Muscle of leg (tissue), 11 donors: ENCODE measurements around the gene SIPA1L3. TPM values are rescaled to one million over a fixed set of nuclear protein-coding genes. Genes with fewer than 3 reads are reported as not detected.
A peak's percentile ranks its signal among the peaks of the same experiment; 100 is the strongest.

Experiments
- DNase-seq: peaks from one replicate; pipeline ENCODE4 v3.0.0; 2013
- H3K27ac ChIP-seq: one replicate; pipeline ENCODE4 v1.5.1; 2013; ENCODE audit warnings: mild to moderate bottlenecking, low read length, control low read depth
- H3K27me3 ChIP-seq: one replicate; pipeline ENCODE4 v1.6.1; 2013; ENCODE audit warnings: low read length; ENCODE audit not compliant: control insufficient read depth, insufficient read depth
- H3K36me3 ChIP-seq: one replicate; pipeline ENCODE4 v1.6.1; 2013; ENCODE audit warnings: low read length; ENCODE audit not compliant: control insufficient read depth, insufficient read depth
- H3K4me1 ChIP-seq: one replicate; pipeline ENCODE4 v1.6.1; 2013; ENCODE audit warnings: low read length; ENCODE audit not compliant: control insufficient read depth, insufficient read depth
- H3K4me3 ChIP-seq: one replicate; pipeline ENCODE4 v1.5.1; 2013; ENCODE audit warnings: low read length, control low read depth
- H3K9me3 ChIP-seq: replicated peaks from 2 replicates; pipeline ENCODE4 v1.6.1; 2013; ENCODE audit warnings: low read depth, low read length; ENCODE audit not compliant: control insufficient read depth
- WGBS: methylation state at CpG from one replicate; pipeline ENCODE4 v1.1.5; 2013; ENCODE audit warnings: missing lambda C conversion rate; ENCODE audit not compliant: insufficient coverage; 5-methylcytosine and 5-hydroxymethylcytosine counted together
- polyA plus RNA-seq, 8 donors: library from polyadenylated mRNA; unstranded; fragments of 120-200 nt; gene quantifications; one replicate each; pipeline versions ENCODE4 v1.2.1 to v1.2.3, GENCODE V29; 2013; ENCODE audit warnings: inconsistent platforms in 1 of 8, low replicate concordance in 1 of 8; ENCODE audit not compliant: insufficient read length in 8 of 8, insufficient read depth in 1 of 8
- total RNA-seq: library from RNA; stranded (reverse); fragments of 120-200 nt; gene quantifications from one replicate; pipeline ENCODE4 v1.2.4, GENCODE V29; 2013

Gene SIPA1L3
- total and polyA plus RNA-seq, 9 donors = 6.8 to 13.8 (median 9.1) TPM

- no peaks in the 10 kb centered on the region for H3K4me1 ChIP-seq
- peak; percentile 71 for DNase-seq
- H3K36me3 ChIP-seq = peaks cover 13% of the 10 kb centered on the region
- H3K9me3 ChIP-seq = no peaks in the 10 kb centered on the region
- 33% methylated on average over 14 of the region's 17 CpGs for WGBS
- H3K27ac ChIP-seq = no peak overlapping the region
- no peak overlapping the region for H3K4me3 ChIP-seq
- no peaks in the 10 kb centered on the region for H3K27me3 ChIP-seq
Measured at GRCh38 chr19:38142176-38143035, 235.4 kb downstream of the SIPA1L3 start.

GRCh38 chr19:38143847-38144246 is 236.8 kb downstream of the SIPA1L3 start:
- Histone ChIP-seq H3K27ac (no peak overlapping the region), H3K4me1 (no peaks in the 10 kb centered on the region), H3K4me3 (no peak overlapping the region), H3K36me3 (peaks cover 9% of the 10 kb centered on the region), H3K27me3 (no peaks in the 10 kb centered on the region), H3K9me3 (no peaks in the 10 kb centered on the region)
- WGBS = 70% methylated on average over 3 of the region's 5 CpGs
- no peak for DNase-seq

- whole genome bisulfite sequencing = 90% methylated on average over 6 of the region's 6 CpGs
- Histone ChIP-seq H3K4me3 (no peak overlapping the region), H3K27me3 (no peaks in the 10 kb centered on the region), H3K36me3 (peaks cover 9% of the 10 kb centered on the region), H3K9me3 (no peaks in the 10 kb centered on the region), H3K4me1 (no peaks in the 10 kb centered on the region), H3K27ac (no peak overlapping the region)
- no peak for DNase-seq
Measured at GRCh38 chr19:38144667-38145066, 237.7 kb downstream of the SIPA1L3 start.

- H3K4me1 ChIP-seq = no peaks in the 10 kb centered on the region
- H3K27ac ChIP-seq = no peak overlapping the region
- no peaks in the 10 kb centered on the region for H3K9me3 ChIP-seq
- H3K27me3 ChIP-seq = no peaks in the 10 kb centered on the region
- 40% methylated on average over 3 of the region's 4 CpGs for WGBS
- no peak overlapping the region for H3K4me3 ChIP-seq
- H3K36me3 ChIP-seq = peaks cover 15% of the 10 kb centered on the region
- no peak for DNase-seq
Measured at GRCh38 chr19:38145623-38146022, 238.6 kb downstream of the SIPA1L3 start.

GRCh38 chr19:38148337-38148736 is 241.3 kb downstream of the SIPA1L3 start:
- Histone ChIP-seq H3K9me3 (no peaks in the 10 kb centered on the region), H3K36me3 (peaks cover 26% of the 10 kb centered on the region), H3K4me1 (no peaks in the 10 kb centered on the region), H3K4me3 (no peak overlapping the region), H3K27me3 (no peaks in the 10 kb centered on the region), H3K27ac (no peak overlapping the region)
- peak; percentile 35 for DNase-seq
- 79% methylated on average over 7 of the region's 9 CpGs for WGBS

- Histone ChIP-seq H3K27me3 (no peaks in the 10 kb centered on the region), H3K4me1 (no peaks in the 10 kb centered on the region), H3K9me3 (no peaks in the 10 kb centered on the region), H3K4me3 (no peak overlapping the region), H3K27ac (no peak overlapping the region), H3K36me3 (peaks cover 25% of the 10 kb centered on the region)
- 51% methylated on average over 3 of the region's 6 CpGs for WGBS
- DNase-seq = peak; percentile 67
Measured at GRCh38 chr19:38149661-38150061, 242.7 kb downstream of the SIPA1L3 start.

- H3K36me3 ChIP-seq = peaks cover 27% of the 10 kb centered on the region
- H3K27me3 ChIP-seq = no peaks in the 10 kb centered on the region
- no peak for DNase-seq
- no peak overlapping the region for H3K4me3 ChIP-seq
- no peaks in the 10 kb centered on the region for H3K9me3 ChIP-seq
- no peaks in the 10 kb centered on the region for H3K4me1 ChIP-seq
- no peak overlapping the region for H3K27ac ChIP-seq
- 77% methylated on average over 6 of the region's 9 CpGs for WGBS
Measured at GRCh38 chr19:38151242-38151641, 244.2 kb downstream of the SIPA1L3 start.

- no peak overlapping the region for H3K4me3 ChIP-seq
- no peaks in the 10 kb centered on the region for H3K9me3 ChIP-seq
- peaks cover 32% of the 10 kb centered on the region for H3K36me3 ChIP-seq
- H3K27me3 ChIP-seq = no peaks in the 10 kb centered on the region
- no peak overlapping the region for H3K27ac ChIP-seq
- WGBS = 84% methylated on average over 37 of the region's 40 CpGs
- no peak for DNase-seq
- H3K4me1 ChIP-seq = no peaks in the 10 kb centered on the region
Measured at GRCh38 chr19:38152461-38153379, 245.7 kb downstream of the SIPA1L3 start.

- H3K9me3 ChIP-seq = no peaks in the 10 kb centered on the region
- H3K4me3 ChIP-seq = no peak overlapping the region
- peak; percentile 50 for DNase-seq
- no peaks in the 10 kb centered on the region for H3K27me3 ChIP-seq
- WGBS = 50% methylated on average over 2 of the region's 6 CpGs
- no peaks in the 10 kb centered on the region for H3K4me1 ChIP-seq
- no peak overlapping the region for H3K27ac ChIP-seq
- peaks cover 28% of the 10 kb centered on the region for H3K36me3 ChIP-seq
Measured at GRCh38 chr19:38155453-38155852, 248.4 kb downstream of the SIPA1L3 start.

- WGBS = 83% methylated on average over 5 of the region's 5 CpGs
- H3K27ac ChIP-seq = no peak overlapping the region
- H3K36me3 ChIP-seq = peaks cover 29% of the 10 kb centered on the region
- DNase-seq = no peak
- H3K4me3 ChIP-seq = no peak overlapping the region
- no peaks in the 10 kb centered on the region for H3K4me1 ChIP-seq
- peaks cover 8% of the 10 kb centered on the region for H3K9me3 ChIP-seq
- H3K27me3 ChIP-seq = no peaks in the 10 kb centered on the region
Measured at GRCh38 chr19:38158730-38159129, 251.7 kb downstream of the SIPA1L3 start.
